Esophagus squamous epithelium (tissue), 4 donors: Measurements from ENCODE around the gene ERCC2.

Experiments
- CTCF ChIP-seq, 6 experiments: fragments of 450-650 bp in 4 of 6; fragments of 200-600 bp in 2 of 6; sonication (generic) in 2 of 6; IDR thresholded peaks; one replicate each; pipeline ENCODE4 v1.5.1; 2016 to 2019; ENCODE audit warnings: antibody characterized with exemption in 6 of 6, mild to moderate bottlenecking in 4 of 6, moderate library complexity in 4 of 6
- POLR2A ChIP-seq, 4 donors: fragments of 450-650 bp; IDR thresholded peaks; one replicate each; pipeline ENCODE4 v1.6.1; 2017; ENCODE audit warnings: antibody characterized with exemption in 4 of 4, mild to moderate bottlenecking in 4 of 4, moderate library complexity in 3 of 4

GRCh38 chr19:45303269-45304060, 66.9 kb downstream of the ERCC2 start:
- TF ChIP-seq POLR2A (IDR thresholded peaks at IDR 0.05) (no peak), CTCF (IDR thresholded peaks at IDR 0.05) (no peak)
